Islet of Langerhans (tissue), 1 donor: ENCODE data around the gene WFIKKN1.

Source experiments
- FAIRE-seq: peaks from one replicate; lab custom pipeline; 2011; peaks lifted over from hg19 to GRCh38; lab: Jason Lieb, UNC

The WFIKKN1 gene

DNA sequence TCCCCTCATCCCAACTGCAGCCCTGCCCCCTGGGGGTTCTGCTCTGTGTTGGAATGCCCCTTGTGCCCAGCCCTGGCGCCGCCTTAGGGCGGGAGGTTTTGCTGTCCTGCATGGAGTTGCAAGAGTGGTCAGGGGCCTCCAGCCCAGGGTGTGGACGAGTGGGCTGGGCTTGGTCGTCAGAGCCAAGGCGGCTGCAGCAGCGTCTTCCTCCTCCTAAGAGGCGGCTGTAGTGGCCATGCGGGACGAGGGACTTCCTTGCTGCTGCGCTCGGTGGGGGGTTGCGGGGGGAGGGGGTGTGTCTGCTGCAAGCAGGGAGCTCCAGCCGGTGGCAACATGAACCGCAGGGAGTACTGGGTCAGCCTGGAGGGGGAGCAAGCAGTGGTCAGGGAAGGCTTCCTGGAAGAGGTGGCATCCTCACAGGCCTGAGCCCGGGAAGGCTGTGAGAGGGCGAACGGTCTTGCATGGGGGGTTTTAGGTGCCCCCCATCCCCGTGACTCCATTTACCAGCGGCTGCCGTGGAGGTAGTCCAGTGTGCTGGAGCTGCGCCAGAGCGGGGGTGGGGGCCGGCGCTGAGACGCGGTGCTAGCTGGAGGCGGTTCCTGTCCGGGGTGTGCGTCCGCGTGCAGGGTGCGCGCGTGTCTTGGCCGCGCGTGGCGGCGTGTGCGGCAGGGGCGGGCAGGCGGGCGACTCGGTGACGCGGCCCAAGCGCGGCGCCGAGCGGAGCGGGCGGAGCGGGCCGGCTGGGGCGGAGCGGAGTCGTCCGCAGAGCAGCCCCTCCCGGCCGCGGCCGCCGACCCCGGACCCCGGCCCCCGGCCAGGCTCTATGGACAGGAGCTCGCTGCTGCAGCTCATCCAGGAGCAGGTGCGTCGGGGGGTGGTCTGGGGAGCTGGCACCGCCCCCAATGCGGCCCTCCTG is 44.4 kb downstream of the WFIKKN1 start, which contains the start of gene RHBDL1:
Gene RHBDL1 (plus strand): TSS at position 704 of the 916 bp plus-strand sequence. CDS start 120 bp downstream, at position 824.
- FAIRE-seq = no peak

- FAIRE-seq = no peak
These were observed 45.2 kb downstream of the WFIKKN1 start for GRCh38 chr16:675884-676564.

DNA sequence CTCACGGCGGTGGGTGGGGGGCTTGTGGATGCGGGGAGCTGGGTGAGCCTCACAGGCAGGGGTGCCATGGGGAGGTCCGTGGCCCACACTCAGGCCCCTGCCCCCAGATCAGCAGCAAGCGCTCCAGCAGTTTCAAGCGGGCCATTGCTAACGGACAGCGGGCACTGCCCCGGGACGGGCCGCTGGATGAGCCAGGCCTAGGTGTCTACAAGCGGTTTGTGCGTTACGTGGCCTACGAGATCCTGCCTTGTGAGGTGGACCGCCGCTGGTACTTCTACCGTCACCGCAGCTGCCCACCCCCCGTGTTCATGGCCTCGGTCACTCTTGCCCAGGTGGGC is 45.7 kb downstream of the WFIKKN1 start:
- no peak for FAIRE-seq

DNA sequence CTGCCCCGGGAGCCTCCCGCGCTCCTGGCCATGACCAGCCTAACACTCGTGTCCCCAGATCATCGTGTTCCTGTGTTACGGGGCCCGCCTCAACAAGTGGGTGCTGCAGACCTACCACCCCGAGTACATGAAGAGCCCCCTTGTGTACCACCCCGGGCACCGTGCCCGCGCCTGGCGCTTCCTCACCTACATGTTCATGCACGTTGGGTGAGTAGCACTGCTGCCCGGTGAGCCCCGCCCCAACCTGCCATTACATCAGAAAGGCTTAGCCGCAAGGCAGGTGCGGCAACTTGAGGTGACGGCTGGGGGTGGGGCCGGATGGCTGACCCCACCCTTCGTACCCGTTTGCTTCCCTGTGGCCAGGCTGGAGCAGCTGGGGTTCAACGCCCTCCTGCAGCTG is 46.1 kb downstream of the WFIKKN1 start:
- FAIRE-seq = no peak

DNA sequence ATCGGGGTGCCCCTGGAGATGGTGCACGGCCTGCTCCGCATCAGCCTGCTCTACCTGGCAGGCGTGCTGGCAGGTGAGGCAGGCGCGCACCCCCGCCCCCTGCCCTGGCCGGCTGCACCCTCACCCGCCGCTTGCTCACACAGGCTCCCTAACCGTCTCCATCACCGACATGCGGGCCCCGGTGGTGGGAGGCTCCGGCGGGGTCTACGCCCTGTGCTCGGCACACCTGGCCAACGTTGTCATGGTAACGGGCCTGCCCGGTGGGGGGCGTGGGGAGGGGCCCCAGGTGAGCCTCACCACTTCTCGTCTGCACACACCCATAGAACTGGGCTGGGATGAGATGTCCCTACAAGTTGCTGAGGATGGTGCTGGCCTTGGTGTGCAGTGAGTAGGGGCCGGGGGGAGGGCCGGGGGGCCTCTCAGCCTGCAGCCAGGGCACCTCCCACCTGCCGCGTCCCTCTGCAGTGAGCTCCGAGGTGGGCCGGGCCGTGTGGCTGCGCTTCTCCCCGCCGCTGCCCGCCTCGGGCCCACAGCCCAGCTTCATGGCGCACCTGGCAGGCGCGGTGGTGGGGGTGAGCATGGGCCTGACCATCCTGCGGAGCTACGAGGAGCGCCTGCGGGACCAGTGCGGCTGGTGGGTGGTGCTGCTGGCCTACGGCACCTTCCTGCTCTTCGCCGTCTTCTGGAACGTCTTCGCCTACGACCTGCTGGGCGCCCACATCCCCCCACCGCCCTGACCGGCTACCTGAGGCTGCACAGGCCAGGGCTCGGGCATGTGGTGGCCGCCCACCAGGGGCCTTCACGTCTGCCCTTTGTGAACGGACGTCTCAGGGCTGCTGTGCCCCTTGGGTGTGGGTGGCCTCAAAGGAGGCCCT is 46.8 kb downstream of the WFIKKN1 start:
- FAIRE-seq = no peak

DNA sequence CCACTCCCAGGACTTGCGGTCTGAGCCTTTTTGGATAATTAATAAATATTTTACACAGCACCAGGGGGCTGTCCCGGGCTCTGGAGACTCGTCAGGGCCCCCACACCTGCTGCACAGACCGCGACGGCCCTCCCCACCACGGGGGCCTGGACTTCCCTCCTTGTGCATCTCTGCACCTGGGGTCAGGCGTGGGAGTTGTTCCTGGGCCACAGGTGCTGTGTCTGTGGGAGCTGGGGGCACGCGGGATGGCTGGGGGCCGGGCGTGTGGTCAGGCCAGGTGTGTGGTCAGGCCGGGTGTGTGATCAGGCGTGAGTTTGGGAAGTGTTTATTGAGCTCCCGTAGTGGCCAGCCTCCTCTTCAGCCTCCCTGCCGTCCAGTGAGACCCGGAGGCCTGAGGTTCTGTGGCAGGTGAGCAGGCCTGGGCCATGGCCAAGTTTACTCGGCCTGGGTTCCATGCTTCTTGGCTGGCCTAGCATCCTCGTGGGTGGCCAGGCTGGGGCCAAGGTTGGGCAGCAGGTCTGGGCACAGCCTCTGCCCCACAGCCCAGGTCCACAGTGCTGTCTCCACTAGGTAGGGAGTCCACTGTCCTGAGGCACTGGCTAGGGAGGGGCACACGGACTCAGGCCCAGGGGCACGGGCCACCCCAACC is 47.5 kb downstream of the WFIKKN1 start:
- FAIRE-seq = no peak

DNA sequence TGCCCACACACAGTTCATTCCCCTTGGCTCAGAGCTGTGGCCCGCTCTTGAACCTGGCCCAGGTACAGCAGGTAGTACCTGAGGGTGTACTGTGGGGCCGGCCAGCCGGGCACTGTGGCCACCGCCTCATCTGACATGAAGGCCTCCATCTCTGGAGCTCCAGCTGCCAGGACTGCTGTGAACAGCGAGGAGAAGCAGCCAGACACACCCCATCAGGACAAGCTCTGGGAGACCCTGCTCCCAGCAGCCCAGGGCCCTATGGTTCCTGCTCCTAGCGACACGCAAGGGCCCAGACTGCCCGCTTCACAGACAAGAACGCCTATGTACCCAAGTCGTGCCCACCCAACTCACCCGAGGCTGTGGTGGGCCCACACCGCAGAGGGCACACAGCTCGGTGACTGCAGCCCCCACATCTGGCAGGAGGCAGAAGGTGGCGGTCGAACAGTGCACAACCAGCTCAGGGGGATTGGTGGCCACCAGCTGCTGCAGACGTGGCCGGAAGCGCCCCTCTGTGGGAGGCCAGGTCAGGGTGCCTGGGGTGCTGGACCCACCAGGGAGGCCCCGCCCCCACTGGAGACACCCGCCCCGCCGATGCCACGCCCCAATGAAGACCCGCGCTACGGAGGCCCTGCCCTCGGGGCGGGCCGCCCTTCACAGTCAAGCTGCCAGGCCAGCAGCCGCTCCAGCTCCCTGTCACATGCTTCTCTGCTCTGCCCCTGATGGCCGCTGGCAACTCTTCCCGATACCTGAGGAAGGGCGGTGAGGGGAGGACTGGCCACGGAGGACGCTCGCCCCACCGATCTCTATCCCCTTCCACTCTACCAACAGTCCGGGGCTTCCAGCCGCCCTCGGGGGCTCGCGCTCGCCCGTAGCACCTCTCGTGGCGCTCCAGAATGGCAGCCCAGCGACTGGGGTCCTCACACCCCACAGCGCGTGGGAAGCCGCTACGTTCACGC is 48.4 kb downstream of the WFIKKN1 start:
- FAIRE-seq = no peak

DNA sequence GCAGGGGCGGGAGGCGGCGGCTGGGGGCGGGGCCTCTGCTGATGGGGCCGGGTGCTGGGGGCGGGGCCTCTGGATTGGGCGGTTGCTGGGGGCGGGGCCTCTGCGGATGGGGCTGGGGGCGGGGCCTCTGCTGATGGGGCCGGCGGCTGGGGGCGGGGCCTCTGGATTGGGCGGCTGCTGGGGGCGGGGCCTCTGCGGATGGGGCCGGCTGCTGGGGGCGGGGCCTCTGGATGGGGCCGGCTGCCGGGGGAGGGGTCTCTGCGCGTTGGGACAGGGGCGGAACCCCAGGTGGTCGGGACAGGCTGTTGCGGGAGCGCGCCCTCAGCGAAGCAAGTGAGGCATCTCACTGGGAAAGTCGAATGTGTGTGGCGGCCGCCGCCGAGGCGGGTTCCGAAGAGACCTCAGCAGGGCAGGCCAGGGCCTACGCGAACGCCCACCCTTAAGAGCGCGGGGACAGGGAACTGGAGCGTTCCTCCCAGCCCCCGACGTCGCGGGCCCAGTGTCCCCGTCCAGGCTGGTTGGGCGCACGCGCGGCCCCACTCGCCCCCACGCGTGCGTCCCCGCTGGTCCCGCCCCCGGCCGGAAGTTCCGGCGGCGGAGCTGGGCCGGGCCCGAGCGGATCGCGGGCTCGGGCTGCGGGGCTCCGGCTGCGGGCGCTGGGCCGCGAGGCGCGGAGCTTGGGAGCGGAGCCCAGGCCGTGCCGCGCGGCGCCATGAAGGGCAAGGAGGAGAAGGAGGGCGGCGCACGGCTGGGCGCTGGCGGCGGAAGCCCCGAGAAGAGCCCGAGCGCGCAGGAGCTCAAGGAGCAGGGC is 49.2 kb downstream of the WFIKKN1 start, which contains the start of gene STUB1:
Gene STUB1 (plus strand): TSS at position 597 of the 811 bp plus-strand sequence. CDS start 116 bp downstream, at position 713.
- FAIRE-seq = no peak

GRCh38 chr16:680625-680945 is 49.8 kb downstream of the WFIKKN1 start:
- FAIRE-seq = no peak

GRCh38 chr16:680967-681745 is 50.4 kb downstream of the WFIKKN1 start:
- FAIRE-seq = no peak

DNA sequence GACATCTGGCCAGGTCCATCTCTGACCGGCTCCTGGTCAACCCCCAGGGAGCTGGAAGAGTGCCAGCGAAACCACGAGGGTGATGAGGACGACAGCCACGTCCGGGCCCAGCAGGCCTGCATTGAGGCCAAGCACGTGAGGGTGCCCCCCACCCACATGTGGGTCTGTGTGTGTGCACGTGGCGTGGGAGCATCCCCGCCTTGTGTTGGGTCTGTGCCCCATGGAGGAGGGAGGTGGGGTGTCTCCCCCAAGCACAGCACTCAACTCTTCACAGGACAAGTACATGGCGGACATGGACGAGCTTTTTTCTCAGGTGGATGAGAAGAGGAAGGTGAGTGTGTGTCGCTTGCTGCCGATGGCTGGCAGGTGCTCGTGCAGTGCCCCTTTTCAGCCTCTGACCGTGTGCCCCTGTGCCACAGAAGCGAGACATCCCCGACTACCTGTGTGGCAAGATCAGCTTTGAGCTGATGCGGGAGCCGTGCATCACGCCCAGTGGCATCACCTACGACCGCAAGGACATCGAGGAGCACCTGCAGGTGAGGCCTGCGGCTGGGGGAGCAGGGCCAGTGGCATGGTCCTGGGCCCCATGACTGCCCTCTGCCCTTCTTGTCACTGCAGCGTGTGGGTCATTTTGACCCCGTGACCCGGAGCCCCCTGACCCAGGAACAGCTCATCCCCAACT is 51.1 kb downstream of the WFIKKN1 start:
- FAIRE-seq = no peak

DNA sequence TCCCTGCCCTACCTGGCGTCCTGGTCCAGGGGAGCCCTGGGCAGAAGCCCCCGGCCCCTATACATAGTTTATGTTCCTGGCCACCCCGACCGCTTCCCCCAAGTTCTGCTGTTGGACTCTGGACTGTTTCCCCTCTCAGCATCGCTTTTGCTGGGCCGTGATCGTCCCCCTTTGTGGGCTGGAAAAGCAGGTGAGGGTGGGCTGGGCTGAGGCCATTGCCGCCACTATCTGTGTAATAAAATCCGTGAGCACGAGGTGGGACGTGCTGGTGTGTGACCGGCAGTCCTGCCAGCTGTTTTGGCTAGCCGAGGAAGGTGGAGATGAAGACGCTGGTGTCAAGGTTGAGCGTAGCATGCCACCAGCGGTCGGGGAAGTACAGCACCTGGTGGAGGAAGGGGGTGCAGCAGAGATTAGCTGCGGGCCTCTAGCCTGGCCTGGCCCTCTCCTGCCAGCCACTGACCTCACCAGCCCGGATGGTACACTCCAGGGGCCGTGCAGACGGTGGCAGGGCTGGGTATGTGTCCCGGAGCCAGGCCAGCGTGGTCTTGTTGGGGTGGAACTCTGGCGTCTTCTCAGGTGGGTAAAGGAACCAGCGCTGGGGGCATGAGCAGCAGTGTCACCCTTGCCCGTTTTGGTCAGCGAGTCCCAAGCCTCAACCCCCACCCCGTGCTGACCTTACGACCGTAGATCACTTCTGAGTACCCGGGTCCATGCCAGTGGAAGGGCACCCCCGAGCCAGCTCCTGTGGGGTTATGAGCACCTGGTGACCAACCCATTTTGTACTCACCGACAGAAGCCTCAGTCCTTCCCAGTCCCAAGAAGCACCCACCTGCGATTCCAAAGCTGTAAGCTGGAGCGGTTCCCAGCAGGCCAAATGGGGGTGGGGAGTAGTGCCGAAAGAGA is 52.0 kb downstream of the WFIKKN1 start:
- no peak for FAIRE-seq

- no peak for FAIRE-seq
These were observed 52.7 kb downstream of the WFIKKN1 start for GRCh38 chr16:683396-684070.
